GM12872 (cell line): ENCODE measurements around the gene RIN3.

Experiments
- TF ChIP-seq, protein P1 (sequence below): IDR thresholded peaks from 3 replicates; pipeline ENCODE4 v1.5.1; 2011; ENCODE audit warnings: low read depth, mild to moderate bottlenecking, low read length, moderate library complexity; ENCODE audit not compliant: insufficient read depth

Gene RIN3

DNA sequence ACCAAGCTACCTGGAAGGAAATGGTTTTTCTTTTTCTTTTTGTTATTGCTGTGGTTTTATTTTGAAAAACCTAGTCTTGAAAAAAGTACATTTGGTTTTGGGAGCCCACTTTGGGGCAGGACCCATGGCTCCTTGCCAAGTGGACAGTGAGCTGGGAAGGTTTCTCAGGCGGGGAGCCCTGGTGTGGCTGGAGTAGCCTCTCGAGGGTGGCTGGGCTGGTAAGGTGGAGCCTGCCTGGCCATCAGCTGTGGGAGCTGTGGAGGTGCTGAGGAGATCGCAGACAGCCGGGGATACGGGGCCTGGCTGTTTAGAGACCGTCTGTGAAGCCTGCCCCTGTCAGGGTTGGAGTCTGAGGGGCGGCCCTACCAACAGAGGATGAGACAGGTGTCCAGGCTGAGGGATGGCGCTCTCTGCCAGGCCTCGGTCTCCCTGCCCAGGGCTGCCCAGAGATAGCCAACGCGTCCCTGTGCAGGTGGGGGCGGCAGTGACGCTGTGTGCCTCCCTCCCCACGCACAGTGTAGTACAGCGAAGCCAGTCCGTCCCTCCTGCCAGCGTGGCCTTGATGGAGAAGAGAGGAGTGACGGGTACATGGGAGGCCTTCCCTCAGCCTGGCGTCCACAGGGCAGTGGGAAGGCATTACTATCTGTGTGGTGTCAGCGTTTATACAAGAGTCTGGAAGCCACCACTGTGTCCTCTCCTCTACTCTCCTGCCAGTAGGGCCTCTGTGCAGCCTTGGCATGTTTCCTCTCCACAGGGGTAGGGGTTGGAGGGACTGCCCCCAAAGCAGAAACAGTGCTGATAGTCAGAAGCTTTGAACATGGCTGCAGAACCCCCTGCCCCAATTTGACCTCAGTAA lies 5.9 kb downstream of the RIN3 start:
- TF ChIP-seq, protein P1, sequence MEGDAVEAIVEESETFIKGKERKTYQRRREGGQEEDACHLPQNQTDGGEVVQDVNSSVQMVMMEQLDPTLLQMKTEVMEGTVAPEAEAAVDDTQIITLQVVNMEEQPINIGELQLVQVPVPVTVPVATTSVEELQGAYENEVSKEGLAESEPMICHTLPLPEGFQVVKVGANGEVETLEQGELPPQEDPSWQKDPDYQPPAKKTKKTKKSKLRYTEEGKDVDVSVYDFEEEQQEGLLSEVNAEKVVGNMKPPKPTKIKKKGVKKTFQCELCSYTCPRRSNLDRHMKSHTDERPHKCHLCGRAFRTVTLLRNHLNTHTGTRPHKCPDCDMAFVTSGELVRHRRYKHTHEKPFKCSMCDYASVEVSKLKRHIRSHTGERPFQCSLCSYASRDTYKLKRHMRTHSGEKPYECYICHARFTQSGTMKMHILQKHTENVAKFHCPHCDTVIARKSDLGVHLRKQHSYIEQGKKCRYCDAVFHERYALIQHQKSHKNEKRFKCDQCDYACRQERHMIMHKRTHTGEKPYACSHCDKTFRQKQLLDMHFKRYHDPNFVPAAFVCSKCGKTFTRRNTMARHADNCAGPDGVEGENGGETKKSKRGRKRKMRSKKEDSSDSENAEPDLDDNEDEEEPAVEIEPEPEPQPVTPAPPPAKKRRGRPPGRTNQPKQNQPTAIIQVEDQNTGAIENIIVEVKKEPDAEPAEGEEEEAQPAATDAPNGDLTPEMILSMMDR = no peak

- TF ChIP-seq, protein P1 = no peak
These were observed 6.8 kb downstream of the RIN3 start for GRCh38 chr14:92520102-92521057.

- TF ChIP-seq, protein P1 = no peak
These were observed 7.5 kb downstream of the RIN3 start for GRCh38 chr14:92521058-92521415.

DNA sequence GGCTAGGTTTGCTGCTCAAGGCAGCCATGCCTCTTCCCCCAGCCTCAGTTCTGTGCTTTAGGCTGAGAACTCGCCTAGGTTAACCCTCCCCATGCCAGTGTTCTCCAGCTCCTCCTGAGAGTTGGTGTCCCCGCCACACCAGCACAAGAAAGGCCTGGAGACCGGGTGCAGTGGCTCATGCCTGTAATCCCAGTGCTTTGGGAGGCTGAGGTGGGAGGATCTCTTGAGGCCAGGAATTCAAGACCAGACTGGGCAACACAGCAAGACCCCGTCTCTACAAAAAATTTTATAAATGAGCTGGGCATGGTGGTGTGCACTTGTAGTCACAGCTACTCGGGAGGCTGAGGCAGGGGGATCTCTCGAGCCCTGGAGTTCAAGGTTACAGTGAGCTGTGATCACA lies 10.2 kb downstream of the RIN3 start:
- TF ChIP-seq, protein P1 = no peak

GRCh38 chr14:92524602-92525185 lies 11.1 kb downstream of the RIN3 start:
- TF ChIP-seq, protein P1 = no peak

DNA sequence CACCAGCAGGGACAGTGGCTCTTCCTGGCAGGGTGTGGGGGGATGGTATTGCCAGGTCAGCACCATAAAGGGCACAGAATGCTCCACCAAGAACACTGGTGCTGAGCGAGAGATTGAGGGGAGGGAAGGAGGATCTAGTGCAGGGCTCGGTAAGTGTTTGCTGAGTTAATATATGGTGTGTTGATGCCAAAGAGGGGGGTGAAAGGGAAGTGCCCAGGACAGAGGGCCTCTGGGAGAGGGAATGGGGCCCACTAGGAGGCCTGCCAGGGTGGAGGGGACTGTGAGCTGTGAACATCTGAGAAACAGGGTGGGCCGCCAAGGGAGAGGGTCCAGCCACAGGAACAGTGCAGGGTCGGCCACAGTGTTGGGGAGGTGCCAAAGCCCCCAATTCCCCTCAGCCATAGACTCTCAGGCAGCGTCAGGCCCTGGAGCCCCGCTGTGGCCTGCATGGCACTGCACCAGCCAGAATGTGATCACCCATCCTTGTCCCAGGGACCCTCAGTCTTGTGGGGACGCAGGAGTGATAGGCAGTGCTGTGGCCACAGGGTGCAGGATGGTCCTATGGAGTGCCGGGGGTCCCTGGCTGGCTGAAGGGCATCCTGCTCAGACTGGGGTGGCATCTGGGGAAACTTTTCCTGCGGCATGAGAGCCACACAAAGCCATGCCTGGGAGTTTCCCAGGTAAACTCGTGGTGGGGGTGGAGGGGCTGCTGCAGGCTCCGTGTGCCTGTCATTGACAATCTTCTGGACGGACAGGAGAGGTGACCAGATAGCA lies 11.9 kb downstream of the RIN3 start:
- TF ChIP-seq, protein P1 = no peak
